GM12878 (cell line): ENCODE results near the gene ZBTB24. TPM values are rescaled to one million over a fixed set of nuclear protein-coding genes. Genes with fewer than 3 reads are reported as not detected.

Source experiments
- CHD4 ChIP-seq: fragments of 200-600 bp; sonication (generic); IDR thresholded peaks from 2 replicates; pipeline ENCODE4 v1.6.1; 2016; ENCODE audit warnings: mild to moderate bottlenecking
- EP300 ChIP-seq, 2 experiments: fragments of 150-350 bp in 1 of 2; IDR thresholded peaks; 2 replicates each; pipeline ENCODE4 v1.6.1; 2011 to 2012; ENCODE audit warnings: low read depth in 2 of 2, low read length in 2 of 2, borderline replicate concordance in 1 of 2, improper control_type of control experiment in 1 of 2, inconsistent platforms in 1 of 2; ENCODE audit not compliant: control insufficient read depth in 1 of 2
- IKZF2 ChIP-seq, 2 experiments: fragments of 450-650 bp; IDR thresholded peaks; 2 replicates each; pipeline ENCODE4 v1.6.1; 2017; ENCODE audit warnings: mild to moderate bottlenecking in 2 of 2, moderate library complexity in 2 of 2
- KAT2A ChIP-seq: conservative IDR thresholded peaks from 2 replicates; pipeline ENCODE4 v1.6.1; 2011; ENCODE audit warnings: low read depth, low read length; ENCODE audit not compliant: control insufficient read depth
- LARP7 ChIP-seq: fragments of 450-650 bp; IDR thresholded peaks from 2 replicates; pipeline ENCODE4 v1.6.1; 2017; ENCODE audit warnings: mild to moderate bottlenecking
- NFYB ChIP-seq: IDR thresholded peaks from 2 replicates; pipeline ENCODE4 v1.6.1; 2011; ENCODE audit warnings: low read depth, mild to moderate bottlenecking, low read length, improper control_type of control experiment, moderate library complexity; ENCODE audit not compliant: insufficient read depth
- PAX8 ChIP-seq: fragments of 450-650 bp; IDR thresholded peaks from 2 replicates; pipeline ENCODE4 v1.6.1; 2017; ENCODE audit warnings: mild to moderate bottlenecking, moderate library complexity
- RCOR1 ChIP-seq: conservative IDR thresholded peaks from 2 replicates; pipeline ENCODE4 v1.6.1; 2012; ENCODE audit warnings: low read depth, low read length, improper control_type of control experiment
- REST ChIP-seq: IDR thresholded peaks from 2 replicates; pipeline ENCODE4 v1.6.1; 2012; ENCODE audit warnings: mild to moderate bottlenecking, low read depth, low read length
- SREBF2 ChIP-seq: IDR thresholded peaks from 2 replicates; pipeline ENCODE4 v1.6.1; 2012; ENCODE audit warnings: mild to moderate bottlenecking, low read length
- STAT3 ChIP-seq: IDR thresholded peaks from 2 replicates; pipeline ENCODE4 v1.6.1; 2011; ENCODE audit warnings: low read depth, low read length, improper control_type of control experiment
- TAF1 ChIP-seq: IDR thresholded peaks from 2 replicates; pipeline ENCODE4 v1.6.1; 2011; ENCODE audit warnings: mild to moderate bottlenecking, low read depth, low read length, borderline replicate concordance
- TARDBP ChIP-seq: IDR thresholded peaks from 2 replicates; pipeline ENCODE4 v1.6.1; 2016; ENCODE audit warnings: borderline replicate concordance
- ZBED1 ChIP-seq: IDR thresholded peaks from 2 replicates; pipeline ENCODE4 v1.6.1; 2016; ENCODE audit warnings: borderline replicate concordance
- polyA plus RNA-seq, 11 experiments: library from polyadenylated mRNA; depleted of rRNA in 4 of 11; unstranded in 6 of 11; stranded (reverse) in 5 of 11; fragments of >200 nt; fragmentation: Nextera tagmentation in 4 of 11; fragmentation: Illumina TruSeq in 1 of 11; extraction: Ambion mirVana in 4 of 11; extraction: Trizol in 1 of 11; gene quantifications; 1 replicate in 1 of 11; 2 replicates in 10 of 11; pipeline versions ENCODE4 v1.2.1 to v1.2.3, GENCODE V29; 2011 to 2016; ENCODE audit warnings: inconsistent platforms in 2 of 11, missing spikeins in 2 of 11, low read depth in 1 of 11
- total RNA-seq, 4 experiments: library from RNA; depleted of rRNA in 3 of 4; stranded (reverse); fragments of >200 nt in 3 of 4; fragmentation: Illumina TruSeq in 1 of 4; extraction: Trizol in 1 of 4; gene quantifications; 2 replicates each; pipeline versions ENCODE4 v1.2.1 to v1.2.3, GENCODE V29; 2013 to 2021
- TF ChIP-seq, protein P1 (sequence below): fragments of 450-650 bp; IDR thresholded peaks from 2 replicates; pipeline ENCODE4 v1.6.1; 2017; ENCODE audit warnings: mild to moderate bottlenecking, moderate library complexity
- TF ChIP-seq, protein P2 (sequence below): IDR thresholded peaks from 2 replicates; pipeline ENCODE4 v1.6.1; 2012; ENCODE audit warnings: low read length, inconsistent platforms
- TF ChIP-seq, protein P3 (sequence below): fragments of 450-650 bp; IDR thresholded peaks from 2 replicates; pipeline ENCODE4 v1.6.1; 2017; ENCODE audit warnings: antibody characterized with exemption, mild to moderate bottlenecking, moderate library complexity

Gene ZBTB24
- total and polyA plus RNA-seq, 10 of the 15 experiments (the other 5 are each of a cell fraction or from before 2014, with no cell fraction given), result 2.9 to 17.7 (median 8.5) TPM

DNA sequence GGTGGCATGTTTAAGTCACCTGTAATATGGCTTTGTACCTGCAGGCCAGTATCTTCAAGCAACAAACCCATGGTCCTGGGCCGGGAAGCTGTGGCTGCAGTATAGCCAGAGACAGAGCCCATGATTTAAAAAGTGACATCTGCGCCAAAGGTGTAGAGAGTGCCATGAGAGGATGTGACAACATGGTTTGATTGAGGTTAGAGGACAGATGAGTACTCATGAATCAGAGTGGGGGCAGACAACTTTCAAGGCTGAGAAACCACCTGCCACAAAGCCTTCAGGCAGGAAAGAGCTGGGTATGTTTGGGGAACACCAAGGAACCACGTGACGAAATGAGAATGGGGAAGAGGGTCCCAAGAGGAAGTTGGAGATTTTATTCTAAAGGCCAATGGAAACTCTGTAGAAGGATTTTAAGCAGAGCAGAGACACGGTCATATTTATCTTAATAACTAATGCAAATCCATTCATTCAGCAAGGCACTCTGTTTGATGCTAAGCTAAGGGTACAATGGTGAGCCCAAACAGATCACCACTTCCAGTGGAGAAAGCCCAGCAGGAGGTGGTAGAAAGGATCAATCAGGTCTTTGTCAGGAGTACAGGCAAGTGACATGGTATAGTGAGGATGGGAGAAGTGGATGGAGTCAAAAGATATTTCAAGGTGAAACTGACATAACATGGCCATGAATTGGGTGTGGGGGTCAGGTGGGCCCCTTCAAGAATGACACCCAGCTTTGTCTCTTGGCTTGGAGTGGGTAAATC is 24.1 kb downstream of the ZBTB24 start (continued):
- TF ChIP-seq, protein P1, sequence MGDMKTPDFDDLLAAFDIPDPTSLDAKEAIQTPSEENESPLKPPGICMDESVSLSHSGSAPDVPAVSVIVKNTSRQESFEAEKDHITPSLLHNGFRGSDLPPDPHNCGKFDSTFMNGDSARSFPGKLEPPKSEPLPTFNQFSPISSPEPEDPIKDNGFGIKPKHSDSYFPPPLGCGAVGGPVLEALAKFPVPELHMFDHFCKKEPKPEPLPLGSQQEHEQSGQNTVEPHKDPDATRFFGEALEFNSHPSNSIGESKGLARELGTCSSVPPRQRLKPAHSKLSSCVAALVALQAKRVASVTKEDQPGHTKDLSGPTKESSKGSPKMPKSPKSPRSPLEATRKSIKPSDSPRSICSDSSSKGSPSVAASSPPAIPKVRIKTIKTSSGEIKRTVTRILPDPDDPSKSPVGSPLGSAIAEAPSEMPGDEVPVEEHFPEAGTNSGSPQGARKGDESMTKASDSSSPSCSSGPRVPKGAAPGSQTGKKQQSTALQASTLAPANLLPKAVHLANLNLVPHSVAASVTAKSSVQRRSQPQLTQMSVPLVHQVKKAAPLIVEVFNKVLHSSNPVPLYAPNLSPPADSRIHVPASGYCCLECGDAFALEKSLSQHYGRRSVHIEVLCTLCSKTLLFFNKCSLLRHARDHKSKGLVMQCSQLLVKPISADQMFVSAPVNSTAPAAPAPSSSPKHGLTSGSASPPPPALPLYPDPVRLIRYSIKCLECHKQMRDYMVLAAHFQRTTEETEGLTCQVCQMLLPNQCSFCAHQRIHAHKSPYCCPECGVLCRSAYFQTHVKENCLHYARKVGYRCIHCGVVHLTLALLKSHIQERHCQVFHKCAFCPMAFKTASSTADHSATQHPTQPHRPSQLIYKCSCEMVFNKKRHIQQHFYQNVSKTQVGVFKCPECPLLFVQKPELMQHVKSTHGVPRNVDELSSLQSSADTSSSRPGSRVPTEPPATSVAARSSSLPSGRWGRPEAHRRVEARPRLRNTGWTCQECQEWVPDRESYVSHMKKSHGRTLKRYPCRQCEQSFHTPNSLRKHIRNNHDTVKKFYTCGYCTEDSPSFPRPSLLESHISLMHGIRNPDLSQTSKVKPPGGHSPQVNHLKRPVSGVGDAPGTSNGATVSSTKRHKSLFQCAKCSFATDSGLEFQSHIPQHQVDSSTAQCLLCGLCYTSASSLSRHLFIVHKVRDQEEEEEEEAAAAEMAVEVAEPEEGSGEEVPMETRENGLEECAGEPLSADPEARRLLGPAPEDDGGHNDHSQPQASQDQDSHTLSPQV, result no peak
- TF ChIP-seq CHD4, result no peak
- TF ChIP-seq, protein P2, sequence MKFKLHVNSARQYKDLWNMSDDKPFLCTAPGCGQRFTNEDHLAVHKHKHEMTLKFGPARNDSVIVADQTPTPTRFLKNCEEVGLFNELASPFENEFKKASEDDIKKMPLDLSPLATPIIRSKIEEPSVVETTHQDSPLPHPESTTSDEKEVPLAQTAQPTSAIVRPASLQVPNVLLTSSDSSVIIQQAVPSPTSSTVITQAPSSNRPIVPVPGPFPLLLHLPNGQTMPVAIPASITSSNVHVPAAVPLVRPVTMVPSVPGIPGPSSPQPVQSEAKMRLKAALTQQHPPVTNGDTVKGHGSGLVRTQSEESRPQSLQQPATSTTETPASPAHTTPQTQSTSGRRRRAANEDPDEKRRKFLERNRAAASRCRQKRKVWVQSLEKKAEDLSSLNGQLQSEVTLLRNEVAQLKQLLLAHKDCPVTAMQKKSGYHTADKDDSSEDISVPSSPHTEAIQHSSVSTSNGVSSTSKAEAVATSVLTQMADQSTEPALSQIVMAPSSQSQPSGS, result no peak
- peak; percentile 27 to 28; a peak in 3 of 4 replicates for TF ChIP-seq EP300 (IDR thresholded peaks at IDR 0.05; ENCODE audit: borderline replicate concordance in 1 of 2, control insufficient read depth in 1 of 2, low read depth in 2 of 2, low read length in 2 of 2)
- 0 out of 2 replicates have a peak, but pooled peaks have one; percentile 59 for TF ChIP-seq ZBED1
- TF ChIP-seq PAX8, result no peak
- TF ChIP-seq SREBF2, result no peak
- TF ChIP-seq, protein P3, sequence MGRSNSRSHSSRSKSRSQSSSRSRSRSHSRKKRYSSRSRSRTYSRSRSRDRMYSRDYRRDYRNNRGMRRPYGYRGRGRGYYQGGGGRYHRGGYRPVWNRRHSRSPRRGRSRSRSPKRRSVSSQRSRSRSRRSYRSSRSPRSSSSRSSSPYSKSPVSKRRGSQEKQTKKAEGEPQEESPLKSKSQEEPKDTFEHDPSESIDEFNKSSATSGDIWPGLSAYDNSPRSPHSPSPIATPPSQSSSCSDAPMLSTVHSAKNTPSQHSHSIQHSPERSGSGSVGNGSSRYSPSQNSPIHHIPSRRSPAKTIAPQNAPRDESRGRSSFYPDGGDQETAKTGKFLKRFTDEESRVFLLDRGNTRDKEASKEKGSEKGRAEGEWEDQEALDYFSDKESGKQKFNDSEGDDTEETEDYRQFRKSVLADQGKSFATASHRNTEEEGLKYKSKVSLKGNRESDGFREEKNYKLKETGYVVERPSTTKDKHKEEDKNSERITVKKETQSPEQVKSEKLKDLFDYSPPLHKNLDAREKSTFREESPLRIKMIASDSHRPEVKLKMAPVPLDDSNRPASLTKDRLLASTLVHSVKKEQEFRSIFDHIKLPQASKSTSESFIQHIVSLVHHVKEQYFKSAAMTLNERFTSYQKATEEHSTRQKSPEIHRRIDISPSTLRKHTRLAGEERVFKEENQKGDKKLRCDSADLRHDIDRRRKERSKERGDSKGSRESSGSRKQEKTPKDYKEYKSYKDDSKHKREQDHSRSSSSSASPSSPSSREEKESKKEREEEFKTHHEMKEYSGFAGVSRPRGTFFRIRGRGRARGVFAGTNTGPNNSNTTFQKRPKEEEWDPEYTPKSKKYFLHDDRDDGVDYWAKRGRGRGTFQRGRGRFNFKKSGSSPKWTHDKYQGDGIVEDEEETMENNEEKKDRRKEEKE, result no peak
- 0 out of 2 replicates have a peak, but pooled peaks have one; percentile 60 for TF ChIP-seq RCOR1
- TF ChIP-seq NFYB, result no peak
- no peak for TF ChIP-seq KAT2A
- TF ChIP-seq REST, result no peak
- no peak for TF ChIP-seq TAF1
- no peak for TF ChIP-seq TARDBP
- TF ChIP-seq LARP7, result no peak
- peak; percentile 82 to 85; a peak in 3 of 4 replicates for TF ChIP-seq IKZF2 (IDR thresholded peaks at IDR 0.05)
- no peak for TF ChIP-seq STAT3
